SK-N-SH (cell line): Measurements from ENCODE around the gene HLA-B. TPM values are rescaled to one million over a fixed set of nuclear protein-coding genes. Genes with fewer than 3 reads are reported as not detected.

Source experiments
- CTCF ChIA-PET: fragments of 300-600, 350-600 bp; formaldehyde crosslinking; extraction: SDS; loops from one replicate; lab custom pipeline; 2021; lab: Yijun Ruan, JAX
- POLR2A ChIA-PET: fragments of 350-600 bp; sonication (Branson Sonifier 250); formaldehyde crosslinking; extraction: SDS; loops from one replicate; lab custom pipeline; 2020; ENCODE audit warnings: antibody characterized with exemption, inconsistent platforms; lab: Yijun Ruan, JAX
- DNase-seq: peaks from one replicate; pipeline ENCODE4 v3.0.0; 2012
- H2AFZ ChIP-seq: fragments of 200-600 bp; sonication (generic); 2 replicates; pipeline ENCODE4 v1.8.1; 2016; ENCODE audit warnings: antibody characterized with exemption, mild to moderate bottlenecking, low read depth
- H3F3A ChIP-seq: fragments of 200-600 bp; sonication (generic); replicated peaks from 2 replicates; pipeline ENCODE3; 2016; ENCODE audit warnings: antibody characterized with exemption, mild to moderate bottlenecking; ENCODE audit not compliant: insufficient read depth
- H3K27ac ChIP-seq, 2 experiments: fragments of 200-500 bp in 1 of 2; fragments of 200-600 bp in 1 of 2; sonication (Bioruptor generic) in 1 of 2; sonication (generic), shearing (Covaris generic) in 1 of 2; 2 replicates each; pipeline versions ENCODE4 v1.5.1 to v1.6.1; 2014 to 2016; ENCODE audit warnings: low read depth in 2 of 2, inconsistent platforms in 1 of 2, low read length in 1 of 2, mild to moderate bottlenecking in 1 of 2, mixed read lengths in 1 of 2
- H3K27me3 ChIP-seq: fragments of 200-600 bp; sonication (generic), shearing (Covaris generic); 2 replicates; pipeline ENCODE4 v1.6.1; 2016; ENCODE audit warnings: mixed run types; ENCODE audit not compliant: insufficient read depth
- H3K36me3 ChIP-seq, 2 experiments: fragments of 200-500 bp in 1 of 2; fragments of 200-600 bp in 1 of 2; sonication (Bioruptor generic) in 1 of 2; sonication (generic) in 1 of 2; replicated peaks in 1 of 2; 2 replicates each; pipeline versions ENCODE3 to v1.5.1; 2014 to 2016; ENCODE audit warnings: low read length in 1 of 2, mild to moderate bottlenecking in 1 of 2; ENCODE audit not compliant: insufficient read depth in 2 of 2, control insufficient read depth in 1 of 2
- H3K4me1 ChIP-seq, 2 experiments: fragments of 200-500 bp in 1 of 2; fragments of 200-600 bp in 1 of 2; sonication (Bioruptor generic) in 1 of 2; sonication (generic), shearing (Covaris generic) in 1 of 2; 2 replicates each; pipeline versions ENCODE4 v1.5.1 to v1.6.1; 2014 to 2016; ENCODE audit warnings: low read depth in 1 of 2, low read length in 1 of 2, mixed run types in 1 of 2; ENCODE audit not compliant: insufficient read depth in 2 of 2, control insufficient read depth in 1 of 2
- H3K4me2 ChIP-seq: fragments of 200-600 bp; sonication (generic), shearing (Covaris generic); 2 replicates; pipeline ENCODE4 v1.6.1; 2017; ENCODE audit warnings: mixed run types
- H3K4me3 ChIP-seq, 2 experiments: fragments of 200-500 bp in 1 of 2; fragments of 200-600 bp in 1 of 2; sonication (Bioruptor generic) in 1 of 2; sonication (generic), shearing (Covaris generic) in 1 of 2; 2 replicates each; pipeline versions ENCODE4 v1.5.1 to v1.8.1; 2014 to 2016; ENCODE audit warnings: low read depth in 2 of 2, inconsistent platforms in 1 of 2, low read length in 1 of 2, mild to moderate bottlenecking in 1 of 2, mixed read lengths in 1 of 2, moderate library complexity in 1 of 2
- H3K79me2 ChIP-seq: fragments of 200-600 bp; sonication (generic); 2 replicates; pipeline ENCODE4 v1.8.1; 2017; ENCODE audit warnings: mild to moderate bottlenecking; ENCODE audit not compliant: insufficient read depth
- H3K9ac ChIP-seq: fragments of 200-600 bp; sonication (generic); 2 replicates; pipeline ENCODE4 v1.6.1; 2017; ENCODE audit warnings: mixed run types
- H3K9me2 ChIP-seq: fragments of 200-600 bp; sonication (generic); 2 replicates; pipeline ENCODE4 v1.6.1; 2017; ENCODE audit warnings: mixed run types
- H3K9me3 ChIP-seq: fragments of 200-600 bp; sonication (generic); 2 replicates; pipeline ENCODE4 v1.6.1; 2017; ENCODE audit warnings: mixed run types, mild to moderate bottlenecking, moderate library complexity
- H4K20me1 ChIP-seq: fragments of 200-600 bp; sonication (generic); 2 replicates; pipeline ENCODE4 v1.6.1; 2017; ENCODE audit warnings: mild to moderate bottlenecking, mixed run types; ENCODE audit not compliant: insufficient read depth
- EP300 ChIP-seq, 2 experiments: IDR thresholded peaks; 2 replicates each; pipeline versions ENCODE4 v1.4.0 to v1.6.1; 2012; ENCODE audit warnings: borderline replicate concordance in 1 of 2, low read depth in 1 of 2, low read length in 1 of 2
- FOSL2 ChIP-seq: IDR thresholded peaks from 2 replicates; pipeline ENCODE4 v1.4.0; 2012; ENCODE audit warnings: low read depth, mild to moderate bottlenecking, moderate library complexity, borderline replicate concordance
- GATA2 ChIP-seq: sonication (generic); formaldehyde crosslinking; IDR thresholded peaks from 2 replicates; pipeline ENCODE4 v1.5.0; 2020; ENCODE audit warnings: mild to moderate bottlenecking, missing genetic modification reagents
- MXI1 ChIP-seq: IDR thresholded peaks from 2 replicates; pipeline ENCODE4 v1.6.1; 2012; ENCODE audit warnings: mild to moderate bottlenecking, low read depth, low read length, improper control_type of control experiment
- NFIC ChIP-seq: IDR thresholded peaks from 2 replicates; pipeline ENCODE4 v1.4.0; 2012; ENCODE audit warnings: borderline replicate concordance
- RAD21 ChIP-seq: IDR thresholded peaks from 2 replicates; pipeline ENCODE4 v1.6.1; 2012; ENCODE audit warnings: mild to moderate bottlenecking, low read length
- RCOR1 ChIP-seq: fragments of 150-350 bp; IDR thresholded peaks from 2 replicates; pipeline ENCODE4 v1.6.1; 2017; ENCODE audit warnings: antibody characterized with exemption, low read length
- RXRA ChIP-seq: IDR thresholded peaks from 2 replicates; pipeline ENCODE4 v1.4.0; 2012; ENCODE audit warnings: low read depth, mild to moderate bottlenecking, borderline replicate concordance
- SIN3A ChIP-seq: IDR thresholded peaks from 2 replicates; pipeline ENCODE4 v1.6.1; 2012; ENCODE audit warnings: low read depth, mild to moderate bottlenecking, low read length, moderate library complexity, borderline replicate concordance
- TCF12 ChIP-seq: IDR thresholded peaks from 2 replicates; pipeline ENCODE4 v1.4.0; 2012
- TEAD4 ChIP-seq: IDR thresholded peaks from 2 replicates; pipeline ENCODE4 v1.4.0; 2012; ENCODE audit warnings: mild to moderate bottlenecking, borderline replicate concordance; ENCODE audit not compliant: insufficient read depth
- YY1 ChIP-seq: IDR thresholded peaks from 2 replicates; pipeline ENCODE4 v1.4.0; 2012; ENCODE audit warnings: low read depth, mild to moderate bottlenecking
- ZBTB33 ChIP-seq: IDR thresholded peaks from 2 replicates; pipeline ENCODE4 v1.4.0; 2012; ENCODE audit warnings: low read depth, borderline replicate concordance
- WGBS: methylation state at CpG from one replicate; pipeline ENCODE4 v1.1.6; 2017; ENCODE audit warnings: low lambda C conversion rate; 5-methylcytosine and 5-hydroxymethylcytosine counted together
- polyA plus RNA-seq, 3 experiments: library from polyadenylated mRNA; depleted of rRNA; stranded (reverse); fragments of >200 nt; gene quantifications; 2 replicates each; pipeline ENCODE4 v1.2.3, GENCODE V29; 2012
- TF ChIP-seq, protein P1 (sequence below): fragments of 150-350 bp; IDR thresholded peaks from 2 replicates; pipeline ENCODE4 v1.6.1; 2016; ENCODE audit warnings: mild to moderate bottlenecking, low read depth, low read length
- TF ChIP-seq, protein P2 (sequence below): fragments of 150-350 bp; IDR thresholded peaks from 2 replicates; pipeline ENCODE4 v1.6.1; 2017; ENCODE audit warnings: antibody characterized with exemption, low read length, low read depth, borderline replicate concordance
- TF ChIP-seq, protein P3 (sequence below): IDR thresholded peaks from 2 replicates; pipeline ENCODE4 v1.6.1; 2012; ENCODE audit warnings: mild to moderate bottlenecking, low read depth, low read length, moderate library complexity
- TF ChIP-seq, protein P4 (sequence below): fragments of 200-600 bp; sonication (generic); IDR thresholded peaks from 2 replicates; pipeline ENCODE4 v1.6.1; 2017; ENCODE audit warnings: antibody characterized with exemption, mild to moderate bottlenecking, moderate library complexity

Gene HLA-B
- polyA plus RNA-seq, 1 of the 3 experiments (the other 2 are of a cell fraction) = 18.7 TPM

DNA sequence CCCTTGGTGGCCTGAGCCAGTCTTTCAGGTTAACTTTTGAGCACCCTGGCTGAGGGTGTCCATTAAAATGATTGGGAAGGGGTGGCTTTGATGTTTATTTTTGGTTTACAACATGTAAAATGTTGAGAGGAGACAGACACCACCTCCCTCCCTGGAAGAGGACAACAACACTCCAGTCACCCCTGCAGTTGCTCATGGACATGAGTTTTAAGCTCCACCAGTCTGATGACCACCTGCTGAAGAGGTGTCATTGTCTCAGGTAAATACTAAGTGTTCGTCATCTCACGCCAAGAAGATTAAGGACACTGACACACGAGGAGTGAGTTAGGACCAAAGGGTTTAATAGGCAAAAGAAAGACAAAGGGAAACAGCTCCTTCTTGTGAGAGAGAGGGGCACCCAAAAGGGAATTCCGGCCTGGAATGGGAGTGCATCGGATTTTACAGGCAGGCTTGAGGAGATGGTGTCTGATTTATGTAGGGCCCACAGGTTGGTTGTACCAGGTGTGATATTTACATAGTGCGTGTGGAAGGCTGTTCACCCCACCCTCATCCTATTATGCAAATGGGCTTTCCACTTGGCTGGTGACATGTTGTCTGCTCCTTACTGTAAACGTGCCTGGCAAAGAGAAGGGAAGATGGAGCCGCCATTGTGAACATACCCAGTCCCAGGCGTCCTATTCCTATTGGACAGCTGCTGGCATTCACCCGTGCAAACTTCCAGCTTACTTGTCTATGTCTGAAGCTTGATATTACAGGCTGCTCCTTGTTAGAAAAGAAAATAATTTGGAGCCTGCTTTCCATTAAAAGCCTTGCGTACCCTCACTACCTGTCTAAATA lies 6.6 kb downstream of the HLA-B start:
- Histone ChIP-seq H3K4me1 (no peaks in the 10 kb centered on the region), H4K20me1 (no peaks in the 10 kb centered on the region), H2AFZ (no peak overlapping the region), H3K9me3 (no peaks in the 10 kb centered on the region), H3K9me2 (no peaks in the 10 kb centered on the region), H3K4me3 (no peak overlapping the region), H3F3A (no peaks in the 10 kb centered on the region), H3K9ac (no peak overlapping the region), H3K27me3 (peaks cover 26% of the 10 kb centered on the region; the same call in 1 of the 2 replicates), H3K4me2 (no peak overlapping the region), H3K36me3 (no peaks in the 10 kb centered on the region)
- CTCF ChIA-PET = interaction anchor here (1.2 kb wide), 1 partner anchor 16 kb away, joined by 5 read pairs; no protein-coding TSS in a partner anchor
- WGBS = 3% methylated on average over 11 of the region's 11 CpGs
- no peak for DNase-seq
- no peak for TF ChIP-seq ZBTB33
- no peak for TF ChIP-seq TEAD4
- TF ChIP-seq, protein P1, sequence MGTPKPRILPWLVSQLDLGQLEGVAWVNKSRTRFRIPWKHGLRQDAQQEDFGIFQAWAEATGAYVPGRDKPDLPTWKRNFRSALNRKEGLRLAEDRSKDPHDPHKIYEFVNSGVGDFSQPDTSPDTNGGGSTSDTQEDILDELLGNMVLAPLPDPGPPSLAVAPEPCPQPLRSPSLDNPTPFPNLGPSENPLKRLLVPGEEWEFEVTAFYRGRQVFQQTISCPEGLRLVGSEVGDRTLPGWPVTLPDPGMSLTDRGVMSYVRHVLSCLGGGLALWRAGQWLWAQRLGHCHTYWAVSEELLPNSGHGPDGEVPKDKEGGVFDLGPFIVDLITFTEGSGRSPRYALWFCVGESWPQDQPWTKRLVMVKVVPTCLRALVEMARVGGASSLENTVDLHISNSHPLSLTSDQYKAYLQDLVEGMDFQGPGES = no peak
- no peak for TF ChIP-seq GATA2
- no peak for TF ChIP-seq YY1
- no peak for TF ChIP-seq TCF12
- no peak for TF ChIP-seq RAD21
- TF ChIP-seq MXI1 = no peak
- TF ChIP-seq, protein P2, sequence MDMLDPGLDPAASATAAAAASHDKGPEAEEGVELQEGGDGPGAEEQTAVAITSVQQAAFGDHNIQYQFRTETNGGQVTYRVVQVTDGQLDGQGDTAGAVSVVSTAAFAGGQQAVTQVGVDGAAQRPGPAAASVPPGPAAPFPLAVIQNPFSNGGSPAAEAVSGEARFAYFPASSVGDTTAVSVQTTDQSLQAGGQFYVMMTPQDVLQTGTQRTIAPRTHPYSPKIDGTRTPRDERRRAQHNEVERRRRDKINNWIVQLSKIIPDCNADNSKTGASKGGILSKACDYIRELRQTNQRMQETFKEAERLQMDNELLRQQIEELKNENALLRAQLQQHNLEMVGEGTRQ = no peak
- TF ChIP-seq RXRA = no peak
- TF ChIP-seq FOSL2 = no peak
- no peak for TF ChIP-seq EP300 (IDR thresholded peaks at IDR 0.05; ENCODE audit: borderline replicate concordance in 1 of 2, low read depth in 1 of 2, low read length in 1 of 2)
- TF ChIP-seq, protein P3, sequence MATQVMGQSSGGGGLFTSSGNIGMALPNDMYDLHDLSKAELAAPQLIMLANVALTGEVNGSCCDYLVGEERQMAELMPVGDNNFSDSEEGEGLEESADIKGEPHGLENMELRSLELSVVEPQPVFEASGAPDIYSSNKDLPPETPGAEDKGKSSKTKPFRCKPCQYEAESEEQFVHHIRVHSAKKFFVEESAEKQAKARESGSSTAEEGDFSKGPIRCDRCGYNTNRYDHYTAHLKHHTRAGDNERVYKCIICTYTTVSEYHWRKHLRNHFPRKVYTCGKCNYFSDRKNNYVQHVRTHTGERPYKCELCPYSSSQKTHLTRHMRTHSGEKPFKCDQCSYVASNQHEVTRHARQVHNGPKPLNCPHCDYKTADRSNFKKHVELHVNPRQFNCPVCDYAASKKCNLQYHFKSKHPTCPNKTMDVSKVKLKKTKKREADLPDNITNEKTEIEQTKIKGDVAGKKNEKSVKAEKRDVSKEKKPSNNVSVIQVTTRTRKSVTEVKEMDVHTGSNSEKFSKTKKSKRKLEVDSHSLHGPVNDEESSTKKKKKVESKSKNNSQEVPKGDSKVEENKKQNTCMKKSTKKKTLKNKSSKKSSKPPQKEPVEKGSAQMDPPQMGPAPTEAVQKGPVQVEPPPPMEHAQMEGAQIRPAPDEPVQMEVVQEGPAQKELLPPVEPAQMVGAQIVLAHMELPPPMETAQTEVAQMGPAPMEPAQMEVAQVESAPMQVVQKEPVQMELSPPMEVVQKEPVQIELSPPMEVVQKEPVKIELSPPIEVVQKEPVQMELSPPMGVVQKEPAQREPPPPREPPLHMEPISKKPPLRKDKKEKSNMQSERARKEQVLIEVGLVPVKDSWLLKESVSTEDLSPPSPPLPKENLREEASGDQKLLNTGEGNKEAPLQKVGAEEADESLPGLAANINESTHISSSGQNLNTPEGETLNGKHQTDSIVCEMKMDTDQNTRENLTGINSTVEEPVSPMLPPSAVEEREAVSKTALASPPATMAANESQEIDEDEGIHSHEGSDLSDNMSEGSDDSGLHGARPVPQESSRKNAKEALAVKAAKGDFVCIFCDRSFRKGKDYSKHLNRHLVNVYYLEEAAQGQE = no peak
- no peak for TF ChIP-seq NFIC
- TF ChIP-seq SIN3A = no peak
- no peak for TF ChIP-seq RCOR1
- TF ChIP-seq, protein P4, sequence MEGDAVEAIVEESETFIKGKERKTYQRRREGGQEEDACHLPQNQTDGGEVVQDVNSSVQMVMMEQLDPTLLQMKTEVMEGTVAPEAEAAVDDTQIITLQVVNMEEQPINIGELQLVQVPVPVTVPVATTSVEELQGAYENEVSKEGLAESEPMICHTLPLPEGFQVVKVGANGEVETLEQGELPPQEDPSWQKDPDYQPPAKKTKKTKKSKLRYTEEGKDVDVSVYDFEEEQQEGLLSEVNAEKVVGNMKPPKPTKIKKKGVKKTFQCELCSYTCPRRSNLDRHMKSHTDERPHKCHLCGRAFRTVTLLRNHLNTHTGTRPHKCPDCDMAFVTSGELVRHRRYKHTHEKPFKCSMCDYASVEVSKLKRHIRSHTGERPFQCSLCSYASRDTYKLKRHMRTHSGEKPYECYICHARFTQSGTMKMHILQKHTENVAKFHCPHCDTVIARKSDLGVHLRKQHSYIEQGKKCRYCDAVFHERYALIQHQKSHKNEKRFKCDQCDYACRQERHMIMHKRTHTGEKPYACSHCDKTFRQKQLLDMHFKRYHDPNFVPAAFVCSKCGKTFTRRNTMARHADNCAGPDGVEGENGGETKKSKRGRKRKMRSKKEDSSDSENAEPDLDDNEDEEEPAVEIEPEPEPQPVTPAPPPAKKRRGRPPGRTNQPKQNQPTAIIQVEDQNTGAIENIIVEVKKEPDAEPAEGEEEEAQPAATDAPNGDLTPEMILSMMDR = no peak
- TF ChIP-seq, all 33 proteins: peak for 0
- POLR2A ChIA-PET = interaction anchor here (0.6 kb wide), 1 partner anchor 143 kb away, joined by 4 read pairs; no protein-coding TSS in a partner anchor
- Histone ChIP-seq H3K79me2 (no peaks in the 10 kb centered on the region), H3K27ac (no peak overlapping the region)
